Testis (tissue), 3 donors: Measurements from ENCODE around the gene TMEM92. TPM values are rescaled to one million over a fixed set of nuclear protein-coding genes. Genes with fewer than 3 reads are reported as not detected.

Source experiments
- DNase-seq: peaks from one replicate; pipeline ENCODE4 v3.0.0-alpha.2; 2019
- H3K27ac ChIP-seq, 2 donors: fragments of 200-600 bp; sonication (generic); one replicate each; pipeline ENCODE4 v1.5.1; 2019
- H3K27me3 ChIP-seq: fragments of 200-600 bp; sonication (generic); one replicate; pipeline ENCODE4 v1.5.1; 2019
- H3K36me3 ChIP-seq: fragments of 200-600 bp; sonication (generic); one replicate; pipeline ENCODE4 v1.5.1; 2017; ENCODE audit warnings: low read depth; ENCODE audit errors: missing control alignments
- H3K4me1 ChIP-seq: fragments of 200-600 bp; sonication (generic); one replicate; pipeline ENCODE4 v1.5.1; 2019
- H3K4me3 ChIP-seq, 2 donors: fragments of 200-600 bp; sonication (generic); one replicate each; pipeline ENCODE4 v1.5.1; 2017 to 2019
- H3K9me3 ChIP-seq: fragments of 200-600 bp; sonication (generic); one replicate; pipeline ENCODE4 v1.5.1; 2017
- POLR2A ChIP-seq: fragments of 450-650 bp; IDR thresholded peaks from one replicate; pipeline ENCODE4 v1.6.1; 2017; ENCODE audit warnings: antibody characterized with exemption, mild to moderate bottlenecking, moderate library complexity
- WGBS, 2 donors: methylation state at CpG; one replicate each; pipeline ENCODE4 v1.1.5; 2018; 5-methylcytosine and 5-hydroxymethylcytosine counted together
- intact Hi-C: fragments of 100-400 bp; cut with DNase I; formaldehyde crosslinking; loops from one replicate; pipeline ENCODE4 v1.15.1; 2023; ENCODE audit warnings: low total_unique reads
- polyA plus RNA-seq: library from polyadenylated mRNA; stranded (reverse); fragments of 350-450 nt; fragmentation: Illumina TruSeq; extraction: RNeasy Lipid Tissue Mini Kit (QIAGEN cat#74804); gene quantifications from one replicate; pipeline ENCODE4 v1.2.3, GENCODE V29; 2014; ENCODE audit warnings: low read depth, low replicate concordance; ENCODE audit not compliant: insufficient read depth
- total RNA-seq, 2 donors: library from RNA; depleted of rRNA; stranded (reverse); fragments of >200 nt; gene quantifications; one replicate each; pipeline ENCODE4 v1.2.3, GENCODE V29; 2016
- TF ChIP-seq, protein P1 (sequence below), 3 experiments: fragments of 450-650 bp in 2 of 3; fragments of 200-600 bp in 1 of 3; sonication (generic) in 1 of 3; IDR thresholded peaks; one replicate each; pipeline ENCODE4 v1.5.1; 2016 to 2019; ENCODE audit warnings: antibody characterized with exemption in 3 of 3, mild to moderate bottlenecking in 2 of 3, moderate library complexity in 1 of 3

The TMEM92 gene
- total and polyA plus RNA-seq, 3 donors from 2014 or later, result 0.44 to 1.5 (median 0.93) TPM

- H3K9me3 ChIP-seq, result no peaks in the 10 kb centered on the region
- H3K36me3 ChIP-seq, result no peaks in the 10 kb centered on the region
- H3K4me1 ChIP-seq, result peaks cover 45% of the 10 kb centered on the region
- no peaks in the 10 kb centered on the region for H3K27me3 ChIP-seq
- WGBS, 2 donors, result 49 to 54% methylated on average over 11 to 23 of the region's 23 CpGs
- no peak overlapping the region for H3K4me3 ChIP-seq
- peak; percentile 45 for DNase-seq
- TF ChIP-seq, protein P1, sequence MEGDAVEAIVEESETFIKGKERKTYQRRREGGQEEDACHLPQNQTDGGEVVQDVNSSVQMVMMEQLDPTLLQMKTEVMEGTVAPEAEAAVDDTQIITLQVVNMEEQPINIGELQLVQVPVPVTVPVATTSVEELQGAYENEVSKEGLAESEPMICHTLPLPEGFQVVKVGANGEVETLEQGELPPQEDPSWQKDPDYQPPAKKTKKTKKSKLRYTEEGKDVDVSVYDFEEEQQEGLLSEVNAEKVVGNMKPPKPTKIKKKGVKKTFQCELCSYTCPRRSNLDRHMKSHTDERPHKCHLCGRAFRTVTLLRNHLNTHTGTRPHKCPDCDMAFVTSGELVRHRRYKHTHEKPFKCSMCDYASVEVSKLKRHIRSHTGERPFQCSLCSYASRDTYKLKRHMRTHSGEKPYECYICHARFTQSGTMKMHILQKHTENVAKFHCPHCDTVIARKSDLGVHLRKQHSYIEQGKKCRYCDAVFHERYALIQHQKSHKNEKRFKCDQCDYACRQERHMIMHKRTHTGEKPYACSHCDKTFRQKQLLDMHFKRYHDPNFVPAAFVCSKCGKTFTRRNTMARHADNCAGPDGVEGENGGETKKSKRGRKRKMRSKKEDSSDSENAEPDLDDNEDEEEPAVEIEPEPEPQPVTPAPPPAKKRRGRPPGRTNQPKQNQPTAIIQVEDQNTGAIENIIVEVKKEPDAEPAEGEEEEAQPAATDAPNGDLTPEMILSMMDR (IDR thresholded peaks at IDR 0.05), result no peak
- TF ChIP-seq POLR2A, result no peak
- peak overlapping the region; percentile 63 to 66 for H3K27ac ChIP-seq
- intact Hi-C loops, result no loop called here
Measured at GRCh38 chr17:50264263-50265113, 9.8 kb upstream of the TMEM92 start.

DNA sequence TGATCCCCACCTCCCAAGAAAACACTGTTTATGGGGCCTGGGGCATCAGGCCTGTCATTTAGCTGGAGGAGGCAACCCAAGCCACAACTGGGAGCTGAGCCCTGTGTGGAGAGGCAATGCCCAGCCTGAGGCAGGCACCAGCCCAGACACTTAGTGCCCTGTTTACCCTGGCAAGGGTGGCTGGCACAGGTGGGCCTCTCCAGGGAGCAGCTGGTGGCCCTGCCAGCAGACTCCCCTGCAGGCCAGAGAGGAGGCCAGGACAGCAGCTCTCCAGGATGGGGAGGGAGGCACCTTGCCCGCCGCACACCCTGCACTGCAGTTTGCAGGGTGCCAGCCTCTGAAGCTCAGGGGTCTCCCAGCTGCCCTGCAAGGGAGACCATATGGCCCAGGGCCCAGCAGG, 9.1 kb upstream of the TMEM92 start:
- Histone ChIP-seq H3K9me3 (no peaks in the 10 kb centered on the region), H3K4me1 (peaks cover 42% of the 10 kb centered on the region), H3K27ac (no peak overlapping the region), H3K4me3 (no peak overlapping the region), H3K36me3 (no peaks in the 10 kb centered on the region), H3K27me3 (no peaks in the 10 kb centered on the region)
- intact Hi-C loops, result no loop called here
- 96 to 100% methylated on average over 2 of the region's 2 CpGs for WGBS, 2 donors
- DNase-seq, result no peak
- TF ChIP-seq, protein P1 (IDR thresholded peaks at IDR 0.05), result no peak
- TF ChIP-seq POLR2A, result no peak

- intact Hi-C loops, result no loop called here
- 74 to 78% methylated on average over 10 of the region's 10 CpGs for WGBS, 2 donors
- TF ChIP-seq, protein P1 (IDR thresholded peaks at IDR 0.05), result no peak
- no peak for TF ChIP-seq POLR2A
- H3K4me3 ChIP-seq, result no peak overlapping the region
- no peaks in the 10 kb centered on the region for H3K9me3 ChIP-seq
- peaks cover 42% of the 10 kb centered on the region for H3K4me1 ChIP-seq
- H3K27me3 ChIP-seq, result no peaks in the 10 kb centered on the region
- DNase-seq, result no peak
- no peak overlapping the region for H3K27ac ChIP-seq
- H3K36me3 ChIP-seq, result no peaks in the 10 kb centered on the region
Measured at GRCh38 chr17:50265690-50266315, 8.5 kb upstream of the TMEM92 start.

DNA sequence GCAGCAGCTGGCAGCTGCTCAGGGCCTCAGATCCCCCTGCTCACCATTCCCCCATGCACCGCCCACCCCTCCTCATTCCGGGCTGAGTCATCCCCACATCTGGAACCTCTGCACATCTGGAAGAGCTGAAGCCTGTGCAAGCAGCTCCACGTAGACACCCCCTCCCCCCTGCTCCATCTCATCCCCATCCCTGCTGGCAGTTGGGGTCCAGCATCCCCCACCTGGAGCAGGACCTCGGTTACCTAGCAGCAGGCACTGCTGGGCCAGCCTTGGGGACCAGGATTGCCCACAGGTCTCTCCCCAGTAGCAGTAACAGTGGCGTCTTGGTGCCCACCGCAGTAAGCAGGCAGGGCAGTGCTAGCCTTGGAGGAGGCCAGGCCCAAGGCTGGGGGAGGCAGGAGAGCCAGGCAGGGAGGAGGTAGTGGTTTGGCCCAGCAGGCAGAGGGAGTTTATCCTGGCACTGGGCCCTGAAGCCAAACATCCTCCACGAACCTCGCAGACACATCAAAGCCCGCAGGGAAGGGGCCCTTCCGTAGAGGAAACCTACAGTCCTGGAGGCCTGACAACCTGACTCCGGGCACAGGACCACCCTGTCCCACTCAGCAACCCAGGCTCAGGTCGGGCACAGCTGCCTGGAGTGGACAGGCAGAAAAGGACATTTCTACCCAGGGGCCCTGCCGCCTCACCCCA, 7.7 kb upstream of the TMEM92 start:
- Histone ChIP-seq H3K36me3 (no peaks in the 10 kb centered on the region), H3K9me3 (no peaks in the 10 kb centered on the region), H3K27me3 (no peaks in the 10 kb centered on the region), H3K4me1 (peaks cover 45% of the 10 kb centered on the region), H3K27ac (peak overlapping the region; percentile 44 to 56), H3K4me3 (no peak overlapping the region)
- WGBS, 2 donors, result 39 to 60% methylated on average over 7 to 13 of the region's 13 CpGs
- peak; percentile 76 for DNase-seq
- TF ChIP-seq, protein P1 (IDR thresholded peaks at IDR 0.05), result no peak
- TF ChIP-seq POLR2A, result no peak
- intact Hi-C loops, result no loop called here
